Caco-2 (cell line): ENCODE measurements around the gene PEG3. TPM values are rescaled to one million over a fixed set of nuclear protein-coding genes. Genes with fewer than 3 reads are reported as not detected.

Experiments used
- BruUV-seq: library from RNA; stranded (reverse); fragments of 400-500 nt; replicated peaks from 2 replicates; lab custom pipeline; 2021; lab: Mats Ljungman, UMichigan
- CTCF ChIA-PET: fragments of 300-600 bp; sonication (Branson Sonifier 250); formaldehyde crosslinking; loops from one replicate; lab custom pipeline; 2022; ENCODE audit warnings: antibody characterized with exemption; lab: Charles Lee
- POLR2A ChIA-PET: fragments of 300-600 bp; sonication (Branson Sonifier 250); formaldehyde crosslinking; loops from one replicate; lab custom pipeline; 2022; ENCODE audit warnings: antibody characterized with exemption; lab: Charles Lee
- DNase-seq, 2 experiments: peaks; one replicate each; pipeline versions ENCODE4 v3.0.0 to v3.0.0-alpha.2; 2020 to 2022
- H3K27me3 ChIP-seq: replicated peaks from 2 replicates; pipeline ENCODE4 v1.6.0; 2011; ENCODE audit warnings: low read length; ENCODE audit not compliant: control insufficient read depth, insufficient read depth
- H3K36me3 ChIP-seq: 2 replicates; pipeline ENCODE4 v1.5.1; 2011; ENCODE audit warnings: low read length; ENCODE audit not compliant: control insufficient read depth, insufficient read depth
- H3K4me1 ChIP-seq: fragments of 250-450 bp; sonication (Bioruptor Pico); 2 replicates; pipeline ENCODE4 v1.5.1; 2020; ENCODE audit warnings: mild to moderate bottlenecking
- H3K4me3 ChIP-seq: 2 replicates; pipeline ENCODE4 v1.5.1; 2011; ENCODE audit warnings: low read depth, mild to moderate bottlenecking, control low read depth, low read length
- H3K9me3 ChIP-seq: fragments of 250-450 bp; sonication (Bioruptor Pico); 2 replicates; pipeline ENCODE4 v1.5.1; 2020; ENCODE audit warnings: mild to moderate bottlenecking, moderate library complexity
- H3K27ac Mint-ChIP-seq: one replicate; pipeline ENCODE4 v1.8.0; 2022; ENCODE audit warnings: mixed read lengths; ENCODE audit not compliant: unreplicated experiment
- H3K27me3 Mint-ChIP-seq: one replicate; pipeline ENCODE4 v1.8.0; 2022; ENCODE audit warnings: mixed read lengths; ENCODE audit not compliant: insufficient read depth, unreplicated experiment
- H3K36me3 Mint-ChIP-seq: one replicate; pipeline ENCODE4 v1.8.0; 2022; ENCODE audit warnings: mild to moderate bottlenecking, mixed read lengths; ENCODE audit not compliant: insufficient read depth, unreplicated experiment
- H3K4me1 Mint-ChIP-seq: one replicate; pipeline ENCODE4 v1.8.0; 2022; ENCODE audit warnings: low read depth, mixed read lengths; ENCODE audit not compliant: unreplicated experiment
- H3K4me3 Mint-ChIP-seq: one replicate; pipeline ENCODE4 v1.8.0; 2022; ENCODE audit warnings: mild to moderate bottlenecking, moderate library complexity, mixed read lengths; ENCODE audit not compliant: unreplicated experiment
- H3K9me3 Mint-ChIP-seq: one replicate; pipeline ENCODE4 v1.8.0; 2022; ENCODE audit warnings: mixed read lengths; ENCODE audit not compliant: unreplicated experiment
- CTCF ChIP-seq, 2 experiments: fragments of 200-600 bp in 1 of 2; IDR thresholded peaks; 1 replicate in 1 of 2; 2 replicates in 1 of 2; pipeline versions ENCODE4 v1.5.1 to v1.8.0; 2011 to 2022; ENCODE audit warnings: antibody characterized with exemption in 1 of 2, control low read depth in 1 of 2, inconsistent platforms in 1 of 2, low read depth in 1 of 2, low read length in 1 of 2, mild to moderate bottlenecking in 1 of 2, moderate library complexity in 1 of 2; ENCODE audit not compliant: insufficient read depth in 1 of 2, severe bottlenecking in 1 of 2, unreplicated experiment in 1 of 2
- intact Hi-C: fragments of 100-400 bp; cut with micrococcal nuclease; formaldehyde crosslinking; loops from one replicate; pipeline ENCODE4 v1.10.0; 2022; ENCODE audit not compliant: unreplicated experiment
- total RNA-seq: library from RNA; stranded (reverse); gene quantifications from 2 replicates; pipeline ENCODE4 v1.2.3, GENCODE V29; 2022

The PEG3 gene
- total RNA-seq, 1 experiment from 2014 or later, result not detected

- no peak for TF ChIP-seq CTCF (IDR thresholded peaks at IDR 0.05; ENCODE audit: insufficient read depth in 1 of 2, low read depth in 1 of 2, low read length in 1 of 2, severe bottlenecking in 1 of 2, unreplicated experiment in 1 of 2)
- ChIA-PET POLR2A (no interaction called here), CTCF (no interaction called here)
- DNase-seq, result no peak
- no peaks in the 10 kb centered on the region for H3K36me3 ChIP-seq
- H3K27ac Mint-ChIP-seq, result no peak overlapping the region
- no peaks in the 10 kb centered on the region for H3K36me3 Mint-ChIP-seq
- intact Hi-C loops, result no loop called here
- no TSS peak for BruUV-seq
- peaks cover 21% of the 10 kb centered on the region for H3K9me3 ChIP-seq
- peaks cover 50% of the 10 kb centered on the region for H3K9me3 Mint-ChIP-seq
- no peak overlapping the region for H3K4me3 ChIP-seq
- H3K4me1 ChIP-seq, result no peaks in the 10 kb centered on the region
- H3K27me3 Mint-ChIP-seq, result no peaks in the 10 kb centered on the region
- H3K27me3 ChIP-seq, result no peaks in the 10 kb centered on the region
- no peaks in the 10 kb centered on the region for H3K4me1 Mint-ChIP-seq
- H3K4me3 Mint-ChIP-seq, result no peak overlapping the region
Observed at GRCh38 chr19:56835401-56835800, 5.1 kb downstream of the PEG3 start.

GRCh38 chr19:56834564-56835375 is 5.8 kb downstream of the PEG3 start:
- no peak for DNase-seq
- Mint-ChIP-seq H3K9me3 (peaks cover 50% of the 10 kb centered on the region), H3K36me3 (no peaks in the 10 kb centered on the region), H3K4me1 (no peaks in the 10 kb centered on the region), H3K27me3 (no peaks in the 10 kb centered on the region), H3K4me3 (no peak overlapping the region), H3K27ac (no peak overlapping the region)
- no peaks in the 10 kb centered on the region for H3K36me3 ChIP-seq
- no peak for TF ChIP-seq CTCF (IDR thresholded peaks at IDR 0.05; ENCODE audit: insufficient read depth in 1 of 2, low read depth in 1 of 2, low read length in 1 of 2, severe bottlenecking in 1 of 2, unreplicated experiment in 1 of 2)
- no TSS peak for BruUV-seq
- no peaks in the 10 kb centered on the region for H3K4me1 ChIP-seq
- H3K4me3 ChIP-seq, result no peak overlapping the region
- intact Hi-C loops, result no loop called here
- H3K27me3 ChIP-seq, result no peaks in the 10 kb centered on the region
- ChIA-PET CTCF (no interaction called here), POLR2A (no interaction called here)
- H3K9me3 ChIP-seq, result peaks cover 25% of the 10 kb centered on the region

GRCh38 chr19:56832352-56832928 is 8.1 kb downstream of the PEG3 start:
- Mint-ChIP-seq H3K4me1 (no peaks in the 10 kb centered on the region), H3K9me3 (peaks cover 45% of the 10 kb centered on the region), H3K36me3 (no peaks in the 10 kb centered on the region), H3K4me3 (no peak overlapping the region), H3K27me3 (no peaks in the 10 kb centered on the region), H3K27ac (no peak overlapping the region)
- H3K27me3 ChIP-seq, result no peaks in the 10 kb centered on the region
- no TSS peak for BruUV-seq
- H3K36me3 ChIP-seq, result no peaks in the 10 kb centered on the region
- TF ChIP-seq CTCF (IDR thresholded peaks at IDR 0.05; ENCODE audit: insufficient read depth in 1 of 2, low read depth in 1 of 2, low read length in 1 of 2, severe bottlenecking in 1 of 2, unreplicated experiment in 1 of 2), result no peak
- ChIA-PET CTCF (no interaction called here), POLR2A (interaction anchor here (0.6 kb wide), 1 partner anchor 58 kb away, joined by 3 read pairs; no protein-coding TSS in a partner anchor)
- no peaks in the 10 kb centered on the region for H3K4me1 ChIP-seq
- peaks cover 11% of the 10 kb centered on the region for H3K9me3 ChIP-seq
- H3K4me3 ChIP-seq, result no peak overlapping the region
- DNase-seq, result no peak
- intact Hi-C loops, result no loop called here
